BE2C (cell line): ENCODE data around the gene OR56A3.

ENCODE experiments used
- DNase-seq: peaks from one replicate; pipeline ENCODE4 v3.0.0-alpha.2; 2020
- H3K27me3 ChIP-seq: fragments of 250-450 bp; sonication (Bioruptor Pico); 2 replicates; pipeline ENCODE4 v1.5.1; 2020; ENCODE audit warnings: mild to moderate bottlenecking
- H3K36me3 ChIP-seq: fragments of 250-450 bp; sonication (Bioruptor Pico); 2 replicates; pipeline ENCODE4 v1.5.1; 2020; ENCODE audit warnings: mild to moderate bottlenecking
- H3K4me1 ChIP-seq: fragments of 250-450 bp; sonication (Bioruptor Pico); 2 replicates; pipeline ENCODE4 v1.5.1; 2020
- H3K4me3 ChIP-seq: 2 replicates; pipeline ENCODE4 v1.5.1; 2011; ENCODE audit warnings: low read depth, low read length
- H3K9me3 ChIP-seq: fragments of 250-450 bp; sonication (Bioruptor Pico); 2 replicates; pipeline ENCODE4 v1.5.1; 2020
- TF ChIP-seq, protein P1 (sequence below): IDR thresholded peaks from 2 replicates; pipeline ENCODE4 v1.5.1; 2012; ENCODE audit warnings: mild to moderate bottlenecking, low read depth, low read length

The OR56A3 gene

DNA sequence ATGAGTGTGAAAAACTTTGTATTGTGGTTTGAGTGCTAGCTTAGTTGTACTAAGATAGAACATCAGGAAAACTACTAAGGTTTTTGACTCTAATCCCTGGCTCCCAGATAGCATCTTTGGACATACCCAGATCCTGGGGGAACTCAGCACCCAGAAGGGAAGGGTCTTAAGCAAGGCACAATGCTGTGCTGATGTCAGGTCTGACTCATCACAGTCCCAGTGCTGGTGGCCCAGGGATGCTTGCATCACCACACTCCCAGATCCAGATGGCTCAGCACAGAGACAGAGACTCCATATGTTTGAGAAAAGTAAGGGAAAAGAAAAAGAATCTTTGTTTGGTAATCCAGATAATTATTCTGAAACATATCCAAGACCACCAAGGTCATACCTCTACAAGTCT lies 18.3 kb upstream of the OR56A3 start:
- DNase-seq: no peak
- TF ChIP-seq, protein P1, sequence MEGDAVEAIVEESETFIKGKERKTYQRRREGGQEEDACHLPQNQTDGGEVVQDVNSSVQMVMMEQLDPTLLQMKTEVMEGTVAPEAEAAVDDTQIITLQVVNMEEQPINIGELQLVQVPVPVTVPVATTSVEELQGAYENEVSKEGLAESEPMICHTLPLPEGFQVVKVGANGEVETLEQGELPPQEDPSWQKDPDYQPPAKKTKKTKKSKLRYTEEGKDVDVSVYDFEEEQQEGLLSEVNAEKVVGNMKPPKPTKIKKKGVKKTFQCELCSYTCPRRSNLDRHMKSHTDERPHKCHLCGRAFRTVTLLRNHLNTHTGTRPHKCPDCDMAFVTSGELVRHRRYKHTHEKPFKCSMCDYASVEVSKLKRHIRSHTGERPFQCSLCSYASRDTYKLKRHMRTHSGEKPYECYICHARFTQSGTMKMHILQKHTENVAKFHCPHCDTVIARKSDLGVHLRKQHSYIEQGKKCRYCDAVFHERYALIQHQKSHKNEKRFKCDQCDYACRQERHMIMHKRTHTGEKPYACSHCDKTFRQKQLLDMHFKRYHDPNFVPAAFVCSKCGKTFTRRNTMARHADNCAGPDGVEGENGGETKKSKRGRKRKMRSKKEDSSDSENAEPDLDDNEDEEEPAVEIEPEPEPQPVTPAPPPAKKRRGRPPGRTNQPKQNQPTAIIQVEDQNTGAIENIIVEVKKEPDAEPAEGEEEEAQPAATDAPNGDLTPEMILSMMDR: no peak
- Histone ChIP-seq H3K4me1 (no peaks in the 10 kb centered on the region), H3K27me3 (no peaks in the 10 kb centered on the region), H3K36me3 (no peaks in the 10 kb centered on the region), H3K4me3 (no peak overlapping the region), H3K9me3 (no peaks in the 10 kb centered on the region)

DNA sequence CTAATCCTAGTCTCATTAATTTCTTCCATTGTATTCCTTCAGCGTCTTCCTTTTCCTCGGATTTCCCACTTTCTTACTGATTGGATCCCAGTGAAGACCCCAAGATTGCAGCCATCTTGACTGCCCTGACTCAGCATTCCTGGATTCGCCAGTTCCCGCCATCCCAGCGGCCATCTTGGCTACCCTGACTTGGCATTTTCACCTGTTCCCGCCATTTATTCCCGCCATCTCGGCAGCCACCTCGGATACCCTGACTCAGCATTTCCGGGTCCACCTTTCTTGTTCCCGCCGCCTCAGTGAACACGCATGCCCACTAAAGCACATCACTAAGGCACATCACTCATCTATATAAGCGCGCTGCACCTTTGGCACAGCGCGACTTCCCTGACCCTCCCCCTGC lies 13.8 kb upstream of the OR56A3 start:
- no peaks in the 10 kb centered on the region for H3K27me3 ChIP-seq
- TF ChIP-seq, protein P1: no peak
- H3K36me3 ChIP-seq: no peaks in the 10 kb centered on the region
- H3K4me3 ChIP-seq: no peak overlapping the region
- DNase-seq: no peak
- H3K9me3 ChIP-seq: no peaks in the 10 kb centered on the region
- H3K4me1 ChIP-seq: no peaks in the 10 kb centered on the region

DNA sequence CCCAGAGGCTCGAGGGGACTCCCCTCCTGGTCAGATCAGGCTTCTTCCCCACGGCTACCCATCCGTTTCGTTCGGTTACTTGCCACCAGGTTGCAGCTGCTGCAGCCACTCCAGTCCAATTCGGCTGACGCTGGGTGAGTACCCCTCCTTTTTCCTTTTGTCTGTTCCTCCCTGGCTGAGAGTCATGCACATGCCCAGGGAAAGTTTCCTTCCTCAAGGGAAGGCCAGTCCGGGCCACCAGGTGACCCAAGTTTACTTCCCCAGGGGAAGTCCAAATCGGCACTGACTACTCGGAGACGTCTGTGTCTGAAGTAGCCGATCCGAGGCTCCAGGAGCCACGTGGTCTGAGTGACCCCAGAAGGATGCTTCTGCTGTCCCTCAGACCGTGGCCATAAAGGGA lies 13.2 kb upstream of the OR56A3 start:
- H3K36me3 ChIP-seq: no peaks in the 10 kb centered on the region
- DNase-seq: no peak
- no peaks in the 10 kb centered on the region for H3K4me1 ChIP-seq
- TF ChIP-seq, protein P1: no peak
- no peaks in the 10 kb centered on the region for H3K27me3 ChIP-seq
- no peak overlapping the region for H3K4me3 ChIP-seq
- H3K9me3 ChIP-seq: no peaks in the 10 kb centered on the region

DNA sequence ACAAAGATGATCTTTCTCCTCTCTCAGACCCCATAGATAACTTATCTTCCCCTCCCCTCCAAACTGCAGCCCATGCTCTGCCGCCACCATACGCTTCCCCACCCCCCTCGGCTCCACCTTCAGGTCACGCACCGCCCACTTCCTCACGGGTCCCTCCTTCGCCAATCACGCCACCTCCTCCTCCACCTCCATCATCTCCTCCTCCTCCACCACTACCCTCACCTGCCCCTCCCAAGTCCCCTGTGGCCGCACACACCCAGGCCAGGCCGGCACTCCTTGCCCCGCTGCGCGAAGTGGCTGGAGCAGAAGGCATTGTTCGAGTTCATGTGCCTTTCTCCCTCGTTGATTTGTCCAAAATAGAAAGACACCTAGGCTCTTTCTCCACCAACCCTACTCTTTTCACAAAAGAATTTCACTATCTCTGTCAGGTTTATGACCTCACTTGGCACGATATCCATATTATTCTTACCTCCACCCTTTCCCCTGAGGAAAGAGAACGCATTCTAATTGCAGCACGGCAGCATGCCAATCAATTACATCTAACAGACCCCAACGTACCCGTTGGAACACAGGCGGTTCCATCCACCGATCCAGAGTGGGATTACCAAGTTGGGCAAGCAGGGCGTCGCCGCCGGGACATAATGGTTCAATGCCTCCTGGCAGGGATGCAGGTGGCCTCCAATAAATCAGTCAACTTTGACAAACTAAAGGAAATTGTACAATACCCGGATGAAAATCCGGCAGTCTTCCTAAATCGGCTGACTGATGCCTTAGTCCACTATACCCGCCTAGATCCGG lies 12.3 kb upstream of the OR56A3 start:
- TF ChIP-seq, protein P1: no peak
- no peak for DNase-seq
- no peaks in the 10 kb centered on the region for H3K4me1 ChIP-seq
- no peaks in the 10 kb centered on the region for H3K36me3 ChIP-seq
- no peaks in the 10 kb centered on the region for H3K9me3 ChIP-seq
- no peak overlapping the region for H3K4me3 ChIP-seq
- H3K27me3 ChIP-seq: no peaks in the 10 kb centered on the region

DNA sequence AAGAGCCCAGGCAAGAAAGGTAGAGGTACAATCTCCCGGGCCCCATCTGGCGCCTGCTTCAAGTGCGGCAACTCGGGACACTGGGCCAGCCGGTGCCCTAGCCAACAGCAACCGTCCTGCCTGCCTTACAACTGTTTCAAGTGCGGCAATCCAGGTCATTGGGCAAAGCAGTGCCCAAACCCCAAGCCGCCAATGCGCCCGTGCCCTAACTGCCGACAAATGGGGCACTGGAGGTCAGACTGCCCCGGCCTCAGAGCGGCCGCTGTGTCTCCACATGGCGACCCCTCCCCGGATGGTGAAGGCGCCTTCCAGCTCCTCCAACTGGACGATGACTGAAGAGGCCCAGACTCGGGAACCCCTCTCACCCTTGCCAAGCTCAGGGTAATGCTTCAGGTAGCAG lies 11.4 kb upstream of the OR56A3 start:
- TF ChIP-seq, protein P1: no peak
- H3K27me3 ChIP-seq: no peaks in the 10 kb centered on the region
- no peaks in the 10 kb centered on the region for H3K9me3 ChIP-seq
- no peak for DNase-seq
- H3K36me3 ChIP-seq: no peaks in the 10 kb centered on the region
- no peak overlapping the region for H3K4me3 ChIP-seq
- H3K4me1 ChIP-seq: no peaks in the 10 kb centered on the region

DNA sequence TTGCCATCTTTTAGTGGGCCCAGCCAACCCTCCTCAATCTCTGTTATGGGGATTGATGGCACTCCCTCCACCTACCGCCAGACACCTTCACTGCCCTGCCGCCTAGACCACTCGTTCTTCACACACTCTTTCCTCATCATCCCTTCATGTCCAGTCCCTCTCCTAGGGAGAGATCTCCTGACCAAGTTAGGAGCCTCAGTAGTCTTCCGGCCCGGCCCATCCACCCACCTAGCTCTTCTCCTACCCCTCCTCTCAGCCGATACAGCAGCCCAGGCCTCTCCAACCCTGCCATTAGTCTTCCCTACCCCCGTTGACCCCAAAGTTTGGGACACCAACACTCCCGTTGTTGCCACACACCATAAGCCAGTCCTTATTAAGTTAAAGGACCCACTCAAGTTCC lies 11.0 kb upstream of the OR56A3 start:
- Histone ChIP-seq H3K36me3 (no peaks in the 10 kb centered on the region), H3K9me3 (no peaks in the 10 kb centered on the region), H3K27me3 (no peaks in the 10 kb centered on the region), H3K4me3 (no peak overlapping the region), H3K4me1 (no peaks in the 10 kb centered on the region)
- TF ChIP-seq, protein P1: no peak
- no peak for DNase-seq
